ENCODE results near the gene SPATA16.

SPATA16 gene

GRCh38 chr3:172846706-172847105, 294.3 kb downstream of the SPATA16 start:
- Histone ChIP-seq H3K9me2 (replicated peaks; ENCODE audit: low read depth, low read length) (no peaks in the 10 kb centered on the region), H2AFZ (ENCODE audit: low read length) (peak overlapping the region; percentile 73; the same call in 1 of the 2 replicates), H3K4me3 (ENCODE audit: low read length, poor library complexity, severe bottlenecking) (no peak overlapping the region), H3F3A (ENCODE audit: low read depth) (no peaks in the 10 kb centered on the region), H3K4me2 (ENCODE audit: low read depth, low read length, poor library complexity, severe bottlenecking) (peak overlapping the region; percentile 4), H3K9me3 (ENCODE audit: insufficient read depth, low read depth, low read length) (no peaks in the 10 kb centered on the region), H4K20me1 (ENCODE audit: insufficient read depth, low read length, poor library complexity, severe bottlenecking) (no peaks in the 10 kb centered on the region), H3K79me2 (ENCODE audit: insufficient read depth, low read length) (no peaks in the 10 kb centered on the region), H3K9ac (ENCODE audit: low read depth, low read length, poor library complexity, severe bottlenecking) (no peak overlapping the region), H3K27me3 (ENCODE audit: insufficient read depth, low read length, poor library complexity, severe bottlenecking) (no peaks in the 10 kb centered on the region), H3K4me1 (ENCODE audit: insufficient read depth, low read length, poor library complexity, severe bottlenecking) (peaks cover 20% of the 10 kb centered on the region), H3K36me3 (ENCODE audit: insufficient read depth, low read length) (no peaks in the 10 kb centered on the region)
- TF ChIP-seq, protein P1, sequence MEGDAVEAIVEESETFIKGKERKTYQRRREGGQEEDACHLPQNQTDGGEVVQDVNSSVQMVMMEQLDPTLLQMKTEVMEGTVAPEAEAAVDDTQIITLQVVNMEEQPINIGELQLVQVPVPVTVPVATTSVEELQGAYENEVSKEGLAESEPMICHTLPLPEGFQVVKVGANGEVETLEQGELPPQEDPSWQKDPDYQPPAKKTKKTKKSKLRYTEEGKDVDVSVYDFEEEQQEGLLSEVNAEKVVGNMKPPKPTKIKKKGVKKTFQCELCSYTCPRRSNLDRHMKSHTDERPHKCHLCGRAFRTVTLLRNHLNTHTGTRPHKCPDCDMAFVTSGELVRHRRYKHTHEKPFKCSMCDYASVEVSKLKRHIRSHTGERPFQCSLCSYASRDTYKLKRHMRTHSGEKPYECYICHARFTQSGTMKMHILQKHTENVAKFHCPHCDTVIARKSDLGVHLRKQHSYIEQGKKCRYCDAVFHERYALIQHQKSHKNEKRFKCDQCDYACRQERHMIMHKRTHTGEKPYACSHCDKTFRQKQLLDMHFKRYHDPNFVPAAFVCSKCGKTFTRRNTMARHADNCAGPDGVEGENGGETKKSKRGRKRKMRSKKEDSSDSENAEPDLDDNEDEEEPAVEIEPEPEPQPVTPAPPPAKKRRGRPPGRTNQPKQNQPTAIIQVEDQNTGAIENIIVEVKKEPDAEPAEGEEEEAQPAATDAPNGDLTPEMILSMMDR (conservative IDR thresholded peaks at IDR 0.05; ENCODE audit: low read length): no peak
- no peak for TF ChIP-seq EZH2phosphoT487 (IDR thresholded peaks at IDR 0.05; ENCODE audit: borderline replicate concordance)

- peak overlapping the region; percentile 4 for H3K4me2 ChIP-seq (ENCODE audit: low read depth, low read length, poor library complexity, severe bottlenecking)
Measured at GRCh38 chr3:172846103-172846561, 294.9 kb downstream of the SPATA16 start.

DNA sequence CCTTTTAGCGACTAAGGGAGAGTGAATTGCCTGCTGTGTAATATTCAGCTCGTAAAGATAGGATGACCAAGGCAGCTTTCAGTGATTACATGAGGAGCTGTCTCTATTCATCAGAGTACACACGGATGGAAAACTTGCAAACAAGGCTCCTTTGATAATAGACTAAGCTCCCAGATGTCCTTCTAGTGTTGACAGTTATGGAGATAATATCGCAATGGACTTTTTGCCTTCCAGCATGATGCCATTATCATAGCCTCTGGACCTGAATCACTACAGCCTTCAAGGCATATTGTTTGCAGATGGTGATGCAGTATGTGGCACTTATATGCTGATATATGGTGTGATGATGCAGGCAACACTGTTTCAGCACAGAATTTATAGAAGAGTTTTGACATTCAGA, 296.6 kb downstream of the SPATA16 start:
- no peak for TF ChIP-seq EZH2phosphoT487 (IDR thresholded peaks at IDR 0.05; ENCODE audit: borderline replicate concordance)
- TF ChIP-seq, protein P1 (conservative IDR thresholded peaks at IDR 0.05; ENCODE audit: low read length): no peak
- no peak overlapping the region for H2AFZ ChIP-seq (ENCODE audit: low read length)
- no peaks in the 10 kb centered on the region for H3K79me2 ChIP-seq (ENCODE audit: insufficient read depth, low read length)
- no peaks in the 10 kb centered on the region for H3K9me2 ChIP-seq (replicated peaks; ENCODE audit: low read depth, low read length)
- H4K20me1 ChIP-seq (ENCODE audit: insufficient read depth, low read length, poor library complexity, severe bottlenecking): no peaks in the 10 kb centered on the region
- no peak overlapping the region for H3K4me3 ChIP-seq (ENCODE audit: low read length, poor library complexity, severe bottlenecking)
- H3K4me2 ChIP-seq (ENCODE audit: low read depth, low read length, poor library complexity, severe bottlenecking): no peak overlapping the region
- no peaks in the 10 kb centered on the region for H3F3A ChIP-seq (ENCODE audit: low read depth)
- no peaks in the 10 kb centered on the region for H3K9me3 ChIP-seq (ENCODE audit: insufficient read depth, low read depth, low read length)
- H3K4me1 ChIP-seq (ENCODE audit: insufficient read depth, low read length, poor library complexity, severe bottlenecking): peaks cover 20% of the 10 kb centered on the region
- no peak overlapping the region for H3K9ac ChIP-seq (ENCODE audit: low read depth, low read length, poor library complexity, severe bottlenecking)
- no peaks in the 10 kb centered on the region for H3K36me3 ChIP-seq (ENCODE audit: insufficient read depth, low read length)
- no peaks in the 10 kb centered on the region for H3K27me3 ChIP-seq (ENCODE audit: insufficient read depth, low read length, poor library complexity, severe bottlenecking)

More at GRCh38 chr3:172846103-172846561, 294.9 kb downstream of the SPATA16 start:
- no peaks in the 10 kb centered on the region for H3K9me3 ChIP-seq (ENCODE audit: insufficient read depth, low read depth, low read length)
- no peaks in the 10 kb centered on the region for H3K27me3 ChIP-seq (ENCODE audit: insufficient read depth, low read length, poor library complexity, severe bottlenecking)
- H2AFZ ChIP-seq (ENCODE audit: low read length): peak overlapping the region; percentile 73
- H3K4me3 ChIP-seq (ENCODE audit: low read length, poor library complexity, severe bottlenecking): no peak overlapping the region
- no peaks in the 10 kb centered on the region for H3K79me2 ChIP-seq (ENCODE audit: insufficient read depth, low read length)
- H4K20me1 ChIP-seq (ENCODE audit: insufficient read depth, low read length, poor library complexity, severe bottlenecking): no peaks in the 10 kb centered on the region
- TF ChIP-seq EZH2phosphoT487 (IDR thresholded peaks at IDR 0.05; ENCODE audit: borderline replicate concordance): no peak
- TF ChIP-seq, protein P1 (conservative IDR thresholded peaks at IDR 0.05; ENCODE audit: low read length): no peak
- H3K4me1 ChIP-seq (ENCODE audit: insufficient read depth, low read length, poor library complexity, severe bottlenecking): peaks cover 20% of the 10 kb centered on the region
- no peaks in the 10 kb centered on the region for H3K9me2 ChIP-seq (replicated peaks; ENCODE audit: low read depth, low read length)
- H3F3A ChIP-seq (ENCODE audit: low read depth): no peaks in the 10 kb centered on the region
- no peaks in the 10 kb centered on the region for H3K36me3 ChIP-seq (ENCODE audit: insufficient read depth, low read length)
- H3K9ac ChIP-seq (ENCODE audit: low read depth, low read length, poor library complexity, severe bottlenecking): no peak overlapping the region

Data from Loucy (cell line).